GM13977 (cell line): ENCODE data around the gene NOD1.

ENCODE experiments used
- DNase-seq: peaks from one replicate; pipeline ENCODE4 v3.0.0; 2012; ENCODE audit warnings: low spot score
- in situ Hi-C: fragments of 300-500 bp; cut with MboI; formaldehyde crosslinking; loops from one replicate; pipeline ENCODE4 v1.12.0; 2022; ENCODE audit warnings: low sequenced_read_pairs, low pct_unique_long_range_greater_than_20kb, mixed read lengths, inconsistent platforms; ENCODE audit not compliant: unreplicated experiment
- TF ChIP-seq, protein P1 (sequence below): IDR thresholded peaks from 2 replicates; pipeline ENCODE4 v1.5.1; 2012; ENCODE audit warnings: mild to moderate bottlenecking, control low read depth; ENCODE audit not compliant: insufficient read depth; ENCODE audit errors: extremely low read depth, missing control alignments

NOD1 gene

DNA sequence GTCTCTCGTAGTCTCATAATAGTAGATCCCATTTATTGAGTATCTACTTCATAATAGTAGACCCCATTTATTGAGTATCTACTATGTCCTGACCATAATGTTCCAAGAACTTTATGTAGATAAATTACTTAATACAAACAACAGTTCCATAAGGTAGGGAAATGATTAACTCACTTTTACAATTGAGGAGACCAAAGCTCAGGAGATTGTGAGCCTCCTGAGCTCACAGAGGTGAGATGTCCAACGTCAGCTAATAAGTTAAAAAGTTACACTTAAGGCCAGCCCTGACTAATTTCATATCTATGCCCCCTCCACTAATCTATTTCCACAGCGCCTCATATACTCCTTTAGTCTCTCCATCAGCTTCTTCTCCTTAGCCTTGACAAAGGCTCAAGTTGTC, 43.6 kb upstream of the NOD1 start:
- TF ChIP-seq, protein P1, sequence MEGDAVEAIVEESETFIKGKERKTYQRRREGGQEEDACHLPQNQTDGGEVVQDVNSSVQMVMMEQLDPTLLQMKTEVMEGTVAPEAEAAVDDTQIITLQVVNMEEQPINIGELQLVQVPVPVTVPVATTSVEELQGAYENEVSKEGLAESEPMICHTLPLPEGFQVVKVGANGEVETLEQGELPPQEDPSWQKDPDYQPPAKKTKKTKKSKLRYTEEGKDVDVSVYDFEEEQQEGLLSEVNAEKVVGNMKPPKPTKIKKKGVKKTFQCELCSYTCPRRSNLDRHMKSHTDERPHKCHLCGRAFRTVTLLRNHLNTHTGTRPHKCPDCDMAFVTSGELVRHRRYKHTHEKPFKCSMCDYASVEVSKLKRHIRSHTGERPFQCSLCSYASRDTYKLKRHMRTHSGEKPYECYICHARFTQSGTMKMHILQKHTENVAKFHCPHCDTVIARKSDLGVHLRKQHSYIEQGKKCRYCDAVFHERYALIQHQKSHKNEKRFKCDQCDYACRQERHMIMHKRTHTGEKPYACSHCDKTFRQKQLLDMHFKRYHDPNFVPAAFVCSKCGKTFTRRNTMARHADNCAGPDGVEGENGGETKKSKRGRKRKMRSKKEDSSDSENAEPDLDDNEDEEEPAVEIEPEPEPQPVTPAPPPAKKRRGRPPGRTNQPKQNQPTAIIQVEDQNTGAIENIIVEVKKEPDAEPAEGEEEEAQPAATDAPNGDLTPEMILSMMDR: no peak
- no peak for DNase-seq
- in situ Hi-C loops: no loop called here

DNA sequence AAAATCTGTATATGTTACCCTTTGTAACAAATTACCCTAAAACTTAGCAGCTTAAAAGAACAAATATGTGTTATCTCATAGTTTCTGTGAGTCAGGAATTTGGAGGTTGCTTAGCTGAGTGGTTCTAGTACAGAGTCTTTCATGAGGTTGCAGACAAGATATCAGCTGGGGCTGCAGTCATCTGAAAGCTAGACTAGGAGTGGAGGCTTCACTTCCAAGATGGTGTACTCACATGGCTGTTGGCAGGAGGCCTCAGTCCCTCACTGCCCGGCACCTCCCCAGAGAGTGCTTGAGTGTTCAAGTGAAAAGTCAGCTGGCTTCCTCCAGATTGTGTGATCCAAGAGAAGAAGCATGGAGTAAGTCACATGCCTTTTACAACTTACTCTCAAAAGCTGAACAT, 42.9 kb upstream of the NOD1 start:
- no peak for DNase-seq
- in situ Hi-C loops: no loop called here
- TF ChIP-seq, protein P1: no peak

DNA sequence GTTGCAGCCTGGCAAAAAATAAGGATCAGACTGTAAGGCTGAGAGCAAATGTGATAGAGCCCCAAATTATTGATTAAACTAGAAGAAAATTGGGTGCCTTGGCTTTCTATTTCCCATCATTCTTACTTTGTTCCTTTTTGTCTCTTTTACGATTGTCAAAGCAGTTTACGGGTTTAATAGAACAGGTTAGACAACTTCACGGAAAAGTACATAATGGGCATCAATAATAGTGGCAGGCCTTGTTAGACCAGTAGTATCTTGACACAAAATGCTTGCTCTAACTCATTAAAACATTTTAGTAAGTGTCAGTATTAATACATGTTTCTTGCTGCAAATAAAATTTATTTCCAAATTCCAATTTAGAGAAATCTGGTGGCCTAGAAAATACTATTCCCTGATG, 40.5 kb upstream of the NOD1 start:
- in situ Hi-C loops: no loop called here
- no peak for DNase-seq

DNA sequence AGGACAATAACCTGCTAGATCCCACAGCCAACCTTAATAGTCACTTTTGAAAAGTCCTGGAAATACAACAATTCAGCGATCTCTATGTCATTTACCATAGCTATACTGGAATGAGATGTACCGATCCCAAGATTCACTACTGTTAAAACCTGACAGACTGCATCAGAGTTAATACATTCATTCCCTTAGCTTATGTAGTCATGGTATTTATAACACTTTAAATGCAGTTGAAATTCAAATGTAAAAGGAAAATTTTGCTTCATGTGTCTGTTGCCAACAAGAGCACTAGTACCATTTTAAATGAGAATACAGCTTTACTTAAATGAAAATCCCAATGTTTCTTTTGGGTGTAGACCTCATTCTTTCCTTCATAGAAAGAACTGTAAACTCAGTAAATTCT, 37.2 kb upstream of the NOD1 start:
- no peak for DNase-seq
- in situ Hi-C loops: no loop called here
- TF ChIP-seq, protein P1: no peak

More for the DNA sequence above, 40.5 kb upstream of the NOD1 start:
- TF ChIP-seq, protein P1: no peak

DNA sequence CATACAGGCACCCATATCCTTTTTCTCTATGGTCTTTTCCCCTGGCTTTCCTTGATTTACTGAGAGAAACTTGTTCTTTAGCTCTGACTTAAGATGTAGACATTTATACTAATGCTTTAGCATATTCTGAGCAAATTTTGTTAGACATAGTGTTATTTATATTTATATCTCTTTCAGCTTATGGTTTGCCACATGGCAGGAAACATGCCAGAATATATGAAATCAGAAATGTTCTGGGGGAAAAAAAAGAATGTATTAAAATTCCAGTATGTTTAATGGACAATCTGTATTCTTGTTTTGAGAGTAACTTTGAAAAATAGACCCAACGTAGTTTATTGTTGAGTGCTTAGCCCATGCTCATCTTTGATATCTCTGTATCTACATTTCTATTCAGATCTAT, 36.2 kb upstream of the NOD1 start:
- TF ChIP-seq, protein P1: no peak
- in situ Hi-C loops: no loop called here
- DNase-seq: no peak

DNA sequence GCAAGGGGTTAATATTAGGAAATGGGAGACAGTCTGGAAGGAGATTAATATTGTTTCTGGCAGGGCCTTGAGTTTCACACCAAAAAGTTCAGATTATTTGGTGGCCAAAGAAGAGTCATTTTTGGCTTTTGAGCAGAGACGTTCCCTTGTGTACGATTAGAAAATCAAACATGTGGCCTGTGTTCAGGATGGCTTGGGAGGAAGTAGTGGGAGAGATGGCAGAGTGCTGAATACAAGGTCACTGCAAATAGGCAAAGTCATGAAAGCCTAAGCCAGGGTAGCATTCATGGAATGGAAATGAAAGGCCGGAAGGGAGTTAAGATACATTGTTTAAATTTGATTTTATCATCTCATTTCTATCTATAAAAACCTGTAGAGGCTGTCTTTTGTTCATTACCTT, 35.6 kb upstream of the NOD1 start:
- DNase-seq: no peak
- TF ChIP-seq, protein P1: no peak
- in situ Hi-C loops: no loop called here

DNA sequence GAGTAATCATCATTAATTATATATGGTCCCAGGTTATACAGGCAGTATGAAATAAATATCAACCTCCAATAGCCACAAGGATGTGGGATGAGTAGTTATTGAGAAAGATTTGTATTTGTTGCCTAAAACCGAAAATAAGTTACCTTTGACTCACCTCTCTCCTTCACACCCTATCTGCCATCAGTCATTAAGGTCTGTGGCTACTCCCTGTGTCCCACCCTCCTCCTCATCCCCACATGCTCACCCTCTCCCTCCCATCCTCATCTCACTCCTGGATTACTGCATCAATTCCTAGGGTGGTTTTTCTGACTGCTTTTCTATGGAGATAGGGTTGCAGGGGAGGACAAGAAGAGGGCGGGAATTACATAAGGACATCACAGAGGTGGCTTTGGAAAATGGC, 35.2 kb upstream of the NOD1 start:
- in situ Hi-C loops: no loop called here
- TF ChIP-seq, protein P1: no peak
- no peak for DNase-seq
